Stimulated activated CD4-positive, alpha-beta T cell treated with anti-CD3 and anti-CD28 coated beads, Interleukin-15, amount 100 ng/mL, for 24 hours (primary cell): ENCODE data around the gene ZNF215.
"Not testable (repeated sequence)": the region's sequence is repeated elsewhere in the genome, so short reads cannot be mapped to it uniquely, and the experiment has no call there.

Experiments
- DNase-seq: peaks from one replicate; pipeline ENCODE4 v3.0.0-alpha.2; 2020

The ZNF215 gene

DNA sequence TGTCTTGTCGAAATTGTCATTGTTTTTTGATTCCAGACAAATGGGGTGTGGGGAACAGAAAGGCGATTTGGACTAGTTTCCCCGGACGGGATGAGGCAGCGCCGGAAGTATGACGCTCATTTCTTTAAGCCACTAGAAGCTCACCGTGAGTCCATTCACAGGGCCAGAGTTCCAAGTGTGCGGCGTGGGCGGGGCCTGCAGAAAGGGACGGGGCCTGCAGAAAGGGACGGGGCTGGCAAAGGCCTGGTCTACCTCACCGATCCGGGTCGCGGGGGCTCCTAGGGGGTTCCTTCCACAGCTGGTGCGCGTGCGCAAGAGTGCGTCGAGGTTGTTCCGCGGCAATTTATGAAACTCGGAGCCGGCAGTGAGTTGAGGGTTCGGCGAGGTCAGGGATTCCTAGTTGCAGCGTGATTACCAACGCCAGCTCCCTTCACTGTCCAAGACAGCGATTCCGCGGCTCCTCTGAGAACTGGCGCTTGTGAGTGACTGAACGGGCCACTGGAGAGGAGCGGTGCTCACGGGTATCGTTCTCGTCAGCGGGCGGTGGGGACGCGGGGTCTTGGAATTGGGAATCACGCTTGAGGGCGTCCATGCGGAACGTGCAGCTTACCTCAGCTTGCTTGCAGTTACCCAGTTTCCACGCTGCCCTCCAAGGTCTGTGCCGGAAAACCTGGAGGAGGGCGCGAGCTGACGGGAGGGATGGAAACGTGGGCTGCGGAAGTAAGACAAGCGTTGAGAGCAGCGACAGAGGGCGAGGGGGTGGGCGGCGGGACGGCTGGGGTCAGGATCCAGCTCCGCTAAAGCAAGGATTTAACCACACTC lies at the start of gene ZNF215:
TSS of gene ZNF215 (plus strand) at position 219 of the 822 bp plus-strand sequence. CDS start 5,847 bp downstream, outside the sequence.
- DNase-seq: peak; percentile 68

DNA sequence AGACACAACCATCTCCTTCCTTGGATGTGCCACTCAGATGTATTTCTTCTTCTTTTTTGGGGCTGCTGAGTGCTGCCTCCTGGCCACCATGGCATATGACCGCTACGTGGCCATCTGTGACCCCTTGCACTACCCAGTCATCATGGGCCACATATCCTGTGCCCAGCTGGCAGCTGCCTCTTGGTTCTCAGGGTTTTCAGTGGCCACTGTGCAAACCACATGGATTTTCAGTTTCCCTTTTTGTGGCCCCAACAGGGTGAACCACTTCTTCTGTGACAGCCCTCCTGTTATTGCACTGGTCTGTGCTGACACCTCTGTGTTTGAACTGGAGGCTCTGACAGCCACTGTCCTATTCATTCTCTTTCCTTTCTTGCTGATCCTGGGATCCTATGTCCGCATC lies 49.3 kb upstream of the ZNF215 start:
- no peak for DNase-seq

DNA sequence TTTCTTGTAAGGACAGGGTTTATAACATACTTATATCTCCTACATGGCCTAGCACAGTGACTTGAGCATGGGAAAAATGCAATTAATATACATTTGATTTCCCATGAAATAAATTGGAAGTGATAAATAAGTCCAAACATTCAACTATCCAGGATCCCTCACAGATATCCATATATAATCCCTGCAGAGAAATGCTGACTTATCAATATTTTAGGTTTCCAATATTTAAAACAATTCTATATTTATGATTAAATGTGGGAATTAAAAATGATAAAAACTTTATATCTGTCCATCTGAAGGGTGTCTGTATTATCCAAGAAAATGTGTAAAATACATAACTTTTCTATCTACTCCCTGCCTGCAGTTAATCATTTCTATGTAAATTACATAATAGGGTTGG lies 43.5 kb upstream of the ZNF215 start:
- DNase-seq: no peak

DNA sequence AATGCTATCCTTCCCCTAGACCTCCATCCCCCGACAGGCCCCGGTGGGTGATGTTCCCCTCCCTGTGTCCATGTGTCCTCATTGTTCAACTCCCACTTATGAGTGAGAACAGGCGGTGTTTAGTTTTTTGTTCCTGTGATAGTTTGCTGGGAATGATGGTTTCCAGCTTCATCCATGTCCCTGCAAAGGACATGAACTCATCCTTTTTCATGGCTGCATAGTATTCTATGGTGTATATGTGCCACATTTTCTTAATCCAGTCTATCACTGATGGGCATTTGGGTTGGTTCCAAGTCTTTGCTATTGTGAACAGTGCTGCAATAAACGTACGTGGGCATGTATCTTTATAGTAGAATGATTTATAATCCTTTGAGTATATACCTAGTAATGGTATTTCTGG lies 38.5 kb upstream of the ZNF215 start:
- DNase-seq: not testable (repeated sequence)

DNA sequence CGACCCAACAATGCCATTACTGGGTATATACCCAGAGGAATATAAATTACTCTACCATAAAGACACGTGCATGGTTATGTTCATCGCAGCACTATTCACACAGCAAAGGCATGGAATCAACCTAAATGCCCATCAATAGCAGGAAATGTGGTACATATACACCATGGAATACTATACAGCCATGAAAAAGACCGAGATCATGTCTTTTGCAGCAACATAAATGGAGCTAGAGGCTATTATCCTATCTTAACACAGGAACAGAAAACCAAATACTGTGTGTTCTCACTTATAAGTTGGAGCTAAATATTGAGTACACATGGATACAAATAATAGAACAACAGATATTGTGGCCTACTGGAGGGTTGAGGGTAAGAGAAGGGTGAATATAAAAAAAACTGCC lies 37.4 kb upstream of the ZNF215 start:
- DNase-seq: no peak

DNA sequence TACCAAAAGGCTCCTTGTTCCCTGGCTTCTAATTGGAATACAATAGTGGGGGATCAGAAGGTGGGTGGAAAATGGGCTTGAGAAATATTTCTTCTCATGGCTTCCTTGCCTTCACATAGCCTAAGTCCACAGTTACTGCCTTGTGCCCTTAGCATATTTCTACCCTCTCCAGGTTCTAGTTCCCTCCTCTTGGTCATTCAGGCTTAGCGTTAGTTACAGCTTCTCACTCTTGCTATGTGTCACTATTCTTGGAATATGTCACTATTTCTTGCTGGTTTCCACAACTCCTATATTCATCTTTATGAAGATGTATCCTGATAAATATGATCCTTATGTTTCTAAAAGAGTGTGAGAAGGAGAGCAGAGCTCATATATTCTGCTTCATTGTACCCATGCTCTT lies 36.4 kb upstream of the ZNF215 start:
- DNase-seq: no peak

DNA sequence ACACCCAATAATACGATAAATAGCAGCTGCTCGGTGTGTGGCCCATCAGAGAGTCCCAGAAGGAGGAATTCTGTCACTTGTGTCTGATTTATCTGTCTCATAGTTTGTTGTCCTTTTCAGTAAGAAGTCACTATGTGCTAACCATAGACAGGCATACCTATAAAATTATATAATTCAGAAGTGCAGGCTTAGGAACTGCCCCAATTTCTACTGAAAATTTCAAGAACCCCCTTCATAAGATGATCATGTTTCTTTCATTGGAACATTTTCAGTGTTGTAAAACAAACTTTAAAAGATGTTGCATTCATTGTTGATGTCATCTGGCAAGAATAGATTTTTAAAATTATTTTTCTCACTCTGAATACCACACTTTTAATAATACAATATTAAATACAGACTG lies 33.8 kb upstream of the ZNF215 start, which contains the start of gene OR2D2:
TSS of gene OR2D2 (minus strand) at position 101 of the 400 bp plus-strand sequence. CDS start at position 101, 0 bp downstream.
- DNase-seq: no peak

DNA sequence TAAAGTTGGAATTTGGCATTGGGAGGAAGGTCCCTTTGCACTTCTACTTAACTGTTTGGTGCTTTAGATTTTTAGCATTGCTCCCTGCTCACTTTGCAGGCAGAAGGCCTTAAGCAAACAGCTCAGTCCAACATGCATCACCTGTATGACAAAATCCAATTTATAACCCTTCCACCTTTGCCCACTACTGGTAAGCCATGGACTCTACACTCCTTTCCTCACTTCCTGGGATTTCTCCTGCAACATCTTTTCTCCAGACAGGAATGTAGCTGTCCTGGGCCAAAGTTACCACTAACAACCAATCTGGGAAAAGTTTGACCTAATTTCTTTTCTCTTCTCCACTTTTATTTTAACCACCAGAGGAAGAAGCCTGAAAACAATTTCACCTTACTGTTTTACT lies 32.1 kb upstream of the ZNF215 start:
- DNase-seq: no peak

DNA sequence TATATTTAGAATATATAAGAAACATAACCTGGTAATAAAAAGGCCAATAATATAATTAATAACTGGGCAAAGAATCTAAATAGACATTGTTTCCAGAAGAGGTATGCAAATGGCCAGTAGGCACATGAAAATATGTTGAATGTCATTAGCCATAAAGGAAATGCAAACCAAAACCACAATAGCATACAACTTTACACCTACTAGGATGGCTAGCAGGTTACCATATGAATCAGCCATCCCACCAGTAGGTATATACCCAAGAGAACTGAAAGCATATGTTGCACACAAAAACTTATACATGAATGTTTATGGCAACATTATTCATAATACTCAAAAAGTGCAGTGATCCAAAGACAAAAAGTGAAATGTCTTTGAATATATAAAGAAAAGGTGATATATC lies 31.2 kb upstream of the ZNF215 start:
- DNase-seq: no peak

DNA sequence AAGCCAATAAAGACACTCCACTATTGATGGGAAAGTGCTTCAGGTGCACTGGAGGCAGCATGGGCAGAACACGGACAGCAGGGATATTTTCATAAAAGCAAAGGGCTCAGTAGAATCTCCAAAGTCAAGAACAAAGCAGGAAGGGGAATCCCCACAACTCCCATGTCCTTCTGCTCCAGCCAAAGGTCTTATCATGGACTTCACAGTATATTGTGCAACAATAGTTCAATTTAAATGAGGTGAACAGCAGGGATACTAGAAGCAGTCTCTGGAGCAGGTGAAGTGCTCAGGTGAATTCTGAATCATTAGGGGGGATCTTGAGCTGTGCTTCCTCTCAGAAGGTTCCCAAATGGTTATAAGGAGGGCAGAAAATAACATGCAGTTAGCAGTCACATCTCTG lies 27.3 kb upstream of the ZNF215 start:
- DNase-seq: no peak

DNA sequence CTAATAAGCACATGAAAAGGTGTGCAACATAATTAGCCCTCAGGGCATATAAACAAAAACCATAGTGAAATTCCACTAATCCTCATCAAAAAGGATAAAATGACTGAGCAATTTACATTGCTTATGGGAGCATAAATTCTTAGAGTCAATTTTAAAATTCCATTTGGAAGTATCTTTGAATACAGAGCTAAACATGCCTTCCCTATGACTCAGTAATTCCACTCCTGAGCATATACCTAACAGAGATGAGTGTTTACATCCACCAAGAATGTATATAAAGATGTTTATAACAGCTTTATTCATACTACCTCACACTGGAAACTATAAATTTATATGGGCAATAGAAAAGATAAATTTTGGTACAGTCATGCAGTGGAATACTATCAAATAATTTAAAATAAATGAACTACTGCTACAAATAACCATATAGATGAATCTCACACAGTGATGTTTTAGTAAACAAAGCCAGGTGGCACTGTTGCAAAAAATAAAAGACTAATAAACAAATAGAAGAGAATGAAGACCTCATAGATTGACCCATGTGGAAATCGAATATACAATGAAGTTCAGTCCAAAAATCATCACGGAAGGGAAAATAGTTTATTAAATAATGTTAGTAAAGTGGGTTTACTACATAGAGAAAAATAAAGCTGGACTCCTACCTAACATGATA lies 25.8 kb upstream of the ZNF215 start:
- no peak for DNase-seq

DNA sequence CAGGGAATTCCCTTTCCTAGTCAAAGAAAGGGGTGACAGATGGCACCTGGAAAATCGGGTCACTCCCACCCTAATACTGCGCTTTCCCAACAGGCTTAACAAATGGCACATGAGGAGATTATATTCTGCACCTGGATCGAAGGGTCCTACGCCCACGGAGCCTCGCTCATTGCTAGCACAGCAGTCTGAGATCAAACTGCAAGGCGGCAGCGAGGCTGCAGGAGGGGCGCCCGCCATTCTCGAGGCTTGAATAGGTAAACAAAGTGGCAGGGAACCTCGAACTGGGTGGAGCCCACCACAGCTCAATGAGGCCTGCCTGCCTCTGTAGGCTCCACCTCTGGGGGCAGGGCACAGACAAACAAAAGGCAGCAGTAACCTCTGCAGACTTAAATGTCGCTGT lies 21.4 kb upstream of the ZNF215 start:
- not testable (repeated sequence) for DNase-seq

DNA sequence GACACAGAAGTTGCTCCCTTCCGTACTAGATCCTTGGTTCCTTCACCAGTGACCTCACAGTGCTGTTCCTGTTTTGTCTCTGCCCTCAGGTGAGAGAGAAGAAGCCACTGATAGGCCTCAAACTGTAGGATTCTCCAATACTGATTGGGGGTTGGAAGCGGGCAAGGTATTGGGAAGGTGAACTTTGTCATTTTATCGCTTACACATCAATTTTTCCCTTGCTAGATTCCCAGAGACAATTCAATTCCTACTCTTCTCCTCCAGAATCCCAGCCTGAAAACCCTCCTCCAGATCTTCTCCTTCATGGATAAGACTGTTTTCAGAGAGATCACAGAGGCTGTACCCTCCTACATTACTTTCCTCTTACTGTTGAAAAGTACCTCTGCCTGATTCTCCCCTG lies 14.8 kb upstream of the ZNF215 start:
- no peak for DNase-seq

DNA sequence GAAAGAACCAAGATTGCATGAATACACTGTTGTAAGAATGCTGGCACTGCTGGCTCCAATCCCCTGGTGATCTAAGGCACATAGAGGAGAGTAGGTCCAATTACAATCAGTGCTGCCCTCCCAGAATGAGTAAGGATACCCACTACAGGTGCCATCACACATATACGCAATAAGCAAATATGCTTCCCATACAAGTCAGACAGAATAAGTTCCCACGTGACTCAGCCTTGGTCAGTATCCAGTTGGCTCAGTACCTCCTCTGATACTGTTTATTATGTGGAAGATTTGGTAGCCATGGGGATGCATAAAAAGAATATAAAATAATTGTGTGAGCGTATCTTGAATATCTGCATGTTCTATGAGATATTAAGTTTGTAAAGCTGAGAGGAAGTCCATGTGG lies 14.3 kb upstream of the ZNF215 start:
- no peak for DNase-seq

DNA sequence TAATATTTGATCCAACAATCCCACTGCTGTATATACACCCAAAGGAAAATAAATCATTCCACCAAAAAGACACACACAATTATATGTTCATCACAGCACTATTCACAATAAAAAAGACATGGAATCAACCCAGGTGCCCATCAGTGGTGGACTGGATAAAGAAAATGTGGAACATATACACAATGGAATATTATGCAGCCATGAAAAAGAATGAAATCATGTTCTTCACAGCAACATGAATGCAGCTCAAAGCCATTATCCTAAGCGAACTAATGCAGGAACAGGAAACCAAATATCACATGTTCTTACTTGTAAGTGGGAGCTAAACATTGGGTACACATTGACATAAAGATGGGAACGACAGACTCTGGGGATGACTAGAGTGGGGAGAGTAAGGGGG lies 6.5 kb upstream of the ZNF215 start:
- no peak for DNase-seq

DNA sequence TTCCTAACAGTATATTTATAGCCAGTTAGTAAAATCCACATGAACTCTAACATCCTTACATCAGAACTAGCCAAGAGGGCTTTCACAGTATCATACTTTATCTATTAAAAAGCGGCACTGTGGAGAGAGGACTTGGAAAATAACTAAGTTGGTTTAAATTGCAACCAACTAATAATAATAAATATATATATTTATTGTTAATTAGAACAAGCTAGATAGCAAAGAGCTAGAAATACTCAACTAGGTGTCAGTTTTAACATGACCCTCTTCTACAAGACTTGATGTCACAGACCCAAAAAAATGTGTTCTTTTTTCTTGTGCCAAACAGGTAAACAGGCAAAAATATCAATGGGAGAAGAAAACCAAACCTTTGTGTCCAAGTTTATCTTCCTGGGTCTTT lies 5.5 kb upstream of the ZNF215 start, which contains the start of gene OR2D3:
TSS of gene OR2D3 (plus strand) at position 301 of the 400 bp plus-strand sequence. CDS start at position 301, 0 bp downstream.
- no peak for DNase-seq

DNA sequence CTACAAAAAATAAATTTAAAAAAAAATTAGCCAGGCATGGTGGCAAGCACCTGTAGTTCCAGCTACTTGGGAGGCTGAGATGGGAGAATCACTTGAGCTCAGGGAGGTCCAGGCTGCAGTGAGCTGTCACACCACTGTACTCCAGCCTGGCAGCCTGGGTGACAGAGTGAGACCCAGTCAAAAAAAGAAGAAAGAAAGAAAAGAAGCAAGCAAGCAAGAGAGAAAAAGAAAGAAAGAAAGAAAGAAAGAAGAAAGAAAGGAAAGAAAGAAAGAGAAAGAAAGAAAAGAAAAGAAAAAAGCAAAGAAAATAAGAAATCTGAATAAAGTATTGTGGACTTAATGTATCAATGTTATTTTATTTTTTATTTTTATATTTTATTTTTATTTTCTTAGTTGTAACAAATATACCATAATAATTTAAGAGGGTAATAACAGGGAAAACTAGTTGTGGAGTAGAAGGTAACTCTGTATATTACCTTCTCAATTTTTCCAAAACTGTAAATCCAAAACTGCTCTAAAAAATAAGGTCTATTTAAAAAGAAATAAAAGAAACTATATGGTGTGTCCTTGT lies 1.1 kb upstream of the ZNF215 start:
- DNase-seq: no peak

DNA sequence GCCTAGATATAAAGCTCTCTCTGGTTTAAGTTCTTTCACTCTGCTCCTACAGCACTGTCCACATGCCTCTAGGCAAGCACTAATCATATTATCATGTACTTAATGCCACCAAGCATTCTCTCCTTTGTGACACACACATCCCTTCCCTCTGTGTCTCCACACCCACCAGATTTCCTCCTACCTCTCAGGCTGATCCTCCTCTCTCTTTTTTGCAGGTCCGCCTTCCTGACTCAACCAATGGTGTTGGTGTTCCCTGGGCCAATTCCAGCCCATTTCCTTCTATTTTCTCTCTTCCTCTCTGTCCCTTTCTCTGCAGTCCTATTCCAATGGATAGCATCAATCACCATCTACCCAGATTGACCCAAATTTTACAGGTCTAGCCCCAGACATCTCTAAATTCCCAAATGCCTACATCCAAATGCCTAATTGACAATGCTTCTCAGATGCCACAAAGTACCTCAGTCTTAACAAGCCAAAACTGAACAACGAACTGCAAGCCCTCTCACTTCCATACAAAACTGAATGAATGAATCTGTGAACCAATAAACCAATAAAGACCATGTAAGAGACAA lies 504 bp upstream of the ZNF215 start:
- DNase-seq: no peak

DNA sequence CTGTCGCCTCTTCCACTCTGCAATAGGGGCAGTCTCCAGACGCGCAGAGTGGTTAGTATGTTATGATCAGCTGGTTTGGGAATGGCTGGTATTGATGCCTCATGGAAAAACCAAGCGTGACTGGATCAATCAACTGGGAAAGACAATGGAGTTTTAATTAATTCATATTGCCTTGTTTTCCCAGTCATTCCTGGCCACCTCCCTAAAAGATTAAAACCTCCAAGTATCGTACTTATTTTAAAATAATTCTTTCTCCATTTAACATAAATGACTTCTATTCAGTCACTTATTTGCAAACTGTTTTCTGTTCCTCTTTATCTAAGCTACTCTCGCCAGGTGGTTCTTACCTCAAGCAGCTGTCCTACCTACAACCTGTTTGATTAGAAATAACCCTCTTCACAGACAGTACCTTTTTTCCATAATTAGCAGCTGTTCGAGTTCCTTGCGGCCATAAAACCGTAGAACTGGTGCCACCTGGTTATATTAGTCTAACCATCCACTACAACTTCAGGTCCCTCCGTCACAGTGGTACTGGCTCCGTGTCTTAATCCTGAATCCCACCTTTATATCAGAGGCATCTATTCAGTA lies 898 bp downstream of the ZNF215 start:
- no peak for DNase-seq

DNA sequence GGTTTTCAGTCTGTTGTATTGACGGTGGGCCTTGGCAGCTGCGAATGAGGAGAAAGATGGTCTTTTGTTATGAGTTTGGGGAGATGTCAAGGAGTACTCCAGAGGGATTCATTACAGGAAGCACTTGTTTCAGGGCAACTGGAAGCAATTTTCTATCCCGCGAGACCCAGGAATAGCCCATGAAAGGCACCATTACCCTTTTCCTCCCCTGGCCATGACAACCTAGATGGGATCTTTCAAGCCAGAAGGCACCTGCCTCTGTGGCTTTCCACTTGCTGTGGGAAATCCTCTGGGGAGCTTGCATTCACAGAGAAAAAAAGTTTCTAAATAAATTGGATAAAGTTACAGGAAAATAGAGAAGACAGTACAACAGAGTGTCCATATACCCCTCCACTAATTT lies 2.7 kb downstream of the ZNF215 start:
- DNase-seq: no peak

DNA sequence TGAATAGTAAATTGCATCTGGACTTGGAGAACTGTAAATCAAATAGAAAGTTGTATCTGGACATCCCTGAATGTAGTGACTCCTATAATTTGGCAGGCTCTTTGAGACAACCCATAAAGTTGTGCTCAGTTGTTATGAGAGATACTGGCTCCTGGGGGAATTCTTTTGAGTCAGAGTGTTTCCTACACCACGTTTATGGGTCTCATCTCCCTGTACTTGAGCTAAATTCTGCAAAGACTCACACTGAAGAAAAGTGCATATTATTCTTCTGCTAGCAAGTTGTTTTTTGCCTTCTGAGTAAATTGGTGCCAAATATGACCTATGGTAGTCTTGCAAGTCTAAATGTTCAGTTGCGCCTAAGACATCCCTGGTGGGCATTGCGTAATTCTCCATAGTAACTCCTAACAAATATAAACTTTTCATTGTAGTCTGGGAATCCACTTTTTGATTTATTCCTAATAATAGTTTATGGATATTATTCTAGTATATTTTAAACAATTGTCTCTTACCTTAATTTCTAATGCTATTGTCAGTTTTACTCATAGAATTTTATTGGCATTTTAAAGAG lies 5.0 kb downstream of the ZNF215 start:
- no peak for DNase-seq

DNA sequence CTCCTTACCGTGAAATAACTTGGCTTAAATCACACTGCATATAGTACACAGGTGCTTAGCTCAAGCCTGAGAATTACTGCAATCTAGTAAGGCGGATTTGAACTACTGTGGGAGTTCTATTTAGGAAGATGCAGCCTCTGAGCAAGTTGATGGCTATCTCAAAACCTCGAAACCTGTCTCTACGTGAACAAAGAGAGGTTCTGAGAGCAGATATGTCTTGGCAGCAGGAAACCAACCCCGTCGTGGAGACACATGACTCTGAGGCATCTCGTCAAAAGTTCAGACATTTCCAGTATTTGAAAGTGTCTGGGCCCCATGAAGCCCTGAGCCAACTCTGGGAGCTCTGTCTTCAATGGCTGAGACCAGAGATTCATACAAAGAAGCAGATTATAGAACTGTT lies 5.9 kb downstream of the ZNF215 start:
- no peak for DNase-seq

DNA sequence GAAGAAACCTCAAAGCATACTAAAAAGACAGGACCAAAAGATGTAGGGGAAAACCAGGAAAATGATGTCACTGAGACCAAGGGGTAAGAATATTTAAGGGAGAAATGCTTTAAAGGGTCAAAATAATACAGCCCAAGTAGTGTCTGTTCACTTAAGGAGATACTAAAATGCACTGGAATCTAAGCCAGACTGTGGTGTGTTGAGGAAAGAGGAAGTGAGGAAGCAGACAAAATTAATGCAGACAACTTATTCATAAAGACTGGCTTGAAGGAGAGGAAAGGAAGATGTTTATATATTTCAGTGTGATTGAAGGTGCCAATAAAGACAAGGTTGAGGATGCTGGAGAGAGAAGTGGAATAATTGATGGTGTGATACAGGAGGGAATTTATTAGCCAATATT lies 15.7 kb downstream of the ZNF215 start:
- no peak for DNase-seq
